Measurements from ENCODE around the gene PIP5K1B.

PIP5K1B gene

GRCh38 chr9:68995776-68996175 lies 290.7 kb downstream of the PIP5K1B start:
- H3K9me3 ChIP-seq (replicated peaks; ENCODE audit: insufficient read depth, low read length): no peaks in the 10 kb centered on the region
- H3K4me2 ChIP-seq (ENCODE audit: low read depth, low read length): no peak overlapping the region
- H3K9me2 ChIP-seq (replicated peaks; ENCODE audit: insufficient read depth, low read length): no peaks in the 10 kb centered on the region
- H3F3A ChIP-seq (ENCODE audit: insufficient read depth, low read length): no peaks in the 10 kb centered on the region
- no peaks in the 10 kb centered on the region for H4K20me1 ChIP-seq (ENCODE audit: insufficient read depth, low read length)
- no peak overlapping the region for H3K4me3 ChIP-seq (ENCODE audit: low read length)
- no peaks in the 10 kb centered on the region for H3K79me2 ChIP-seq (ENCODE audit: low read length)
- H3K4me1 ChIP-seq (ENCODE audit: low read length): peaks cover 5% of the 10 kb centered on the region; the same call in 1 of the 2 replicates
- H2AFZ ChIP-seq (ENCODE audit: low read length): no peak overlapping the region
- DNase-seq: no peak
- no peaks in the 10 kb centered on the region for H3K27me3 ChIP-seq (replicated peaks; ENCODE audit: insufficient read depth, low read length)
- H3K9ac ChIP-seq (ENCODE audit: low read length): no peak overlapping the region
- no peaks in the 10 kb centered on the region for H3K36me3 ChIP-seq (replicated peaks; ENCODE audit: insufficient read depth, low read length)
- no peak for TF ChIP-seq CTCF (IDR thresholded peaks at IDR 0.05; ENCODE audit: low read length)
- no peak for TF ChIP-seq EZH2phosphoT487 (IDR thresholded peaks at IDR 0.05; ENCODE audit: low read length)
- TF ChIP-seq EZH2 (optimal IDR thresholded peaks at IDR 0.05; ENCODE audit: low read depth, low read length): no peak
- no peak overlapping the region for H3K27ac ChIP-seq (ENCODE audit: low read length)

GRCh38 chr9:68996462-68996861 lies 291.4 kb downstream of the PIP5K1B start:
- no peak overlapping the region for H3K4me2 ChIP-seq (ENCODE audit: low read depth, low read length)
- H3K36me3 ChIP-seq (replicated peaks; ENCODE audit: insufficient read depth, low read length): no peaks in the 10 kb centered on the region
- H3K79me2 ChIP-seq (ENCODE audit: low read length): no peaks in the 10 kb centered on the region
- H3K9me3 ChIP-seq (replicated peaks; ENCODE audit: insufficient read depth, low read length): no peaks in the 10 kb centered on the region
- H4K20me1 ChIP-seq (ENCODE audit: insufficient read depth, low read length): no peaks in the 10 kb centered on the region
- H3K27ac ChIP-seq (ENCODE audit: low read length): no peak overlapping the region
- no peak overlapping the region for H2AFZ ChIP-seq (ENCODE audit: low read length)
- no peak for DNase-seq
- H3K27me3 ChIP-seq (replicated peaks; ENCODE audit: insufficient read depth, low read length): no peaks in the 10 kb centered on the region
- no peaks in the 10 kb centered on the region for H3K9me2 ChIP-seq (replicated peaks; ENCODE audit: insufficient read depth, low read length)
- TF ChIP-seq EZH2phosphoT487 (IDR thresholded peaks at IDR 0.05; ENCODE audit: low read length) (no peak), EZH2 (optimal IDR thresholded peaks at IDR 0.05; ENCODE audit: low read depth, low read length) (no peak), CTCF (IDR thresholded peaks at IDR 0.05; ENCODE audit: low read length) (no peak)
- H3K9ac ChIP-seq (ENCODE audit: low read length): no peak overlapping the region
- H3K4me1 ChIP-seq (ENCODE audit: low read length): peaks cover 5% of the 10 kb centered on the region; the same call in 1 of the 2 replicates
- no peak overlapping the region for H3K4me3 ChIP-seq (ENCODE audit: low read length)
- no peaks in the 10 kb centered on the region for H3F3A ChIP-seq (ENCODE audit: insufficient read depth, low read length)

GRCh38 chr9:68997666-68998065 lies 292.6 kb downstream of the PIP5K1B start:
- H3K9me3 ChIP-seq (replicated peaks; ENCODE audit: insufficient read depth, low read length): no peaks in the 10 kb centered on the region
- no peak overlapping the region for H3K4me3 ChIP-seq (ENCODE audit: low read length)
- H3K4me1 ChIP-seq (ENCODE audit: low read length): peaks cover 5% of the 10 kb centered on the region; the same call in 1 of the 2 replicates
- H3F3A ChIP-seq (ENCODE audit: insufficient read depth, low read length): no peaks in the 10 kb centered on the region
- no peaks in the 10 kb centered on the region for H3K79me2 ChIP-seq (ENCODE audit: low read length)
- H4K20me1 ChIP-seq (ENCODE audit: insufficient read depth, low read length): no peaks in the 10 kb centered on the region
- no peak overlapping the region for H3K4me2 ChIP-seq (ENCODE audit: low read depth, low read length)
- no peak for DNase-seq
- H3K27me3 ChIP-seq (replicated peaks; ENCODE audit: insufficient read depth, low read length): no peaks in the 10 kb centered on the region
- no peak overlapping the region for H3K9ac ChIP-seq (ENCODE audit: low read length)
- no peaks in the 10 kb centered on the region for H3K9me2 ChIP-seq (replicated peaks; ENCODE audit: insufficient read depth, low read length)
- no peak overlapping the region for H3K27ac ChIP-seq (ENCODE audit: low read length)
- no peak overlapping the region for H2AFZ ChIP-seq (ENCODE audit: low read length)
- TF ChIP-seq EZH2phosphoT487 (IDR thresholded peaks at IDR 0.05; ENCODE audit: low read length): no peak
- TF ChIP-seq CTCF (IDR thresholded peaks at IDR 0.05; ENCODE audit: low read length): no peak
- TF ChIP-seq EZH2 (optimal IDR thresholded peaks at IDR 0.05; ENCODE audit: low read depth, low read length): no peak
- H3K36me3 ChIP-seq (replicated peaks; ENCODE audit: insufficient read depth, low read length): no peaks in the 10 kb centered on the region

Measured in MM.1S (cell line).